ENCODE measurements around the gene NPIPA5. TPM values are rescaled to one million over a fixed set of nuclear protein-coding genes. Genes with fewer than 3 reads are reported as not detected.
"Not testable (repeated sequence)": the region's sequence is repeated elsewhere in the genome, so short reads cannot be mapped to it uniquely, and the experiment has no call there.

Gene NPIPA5
- total RNA-seq, 1 donor from 2014 or later, result not detected

- no peaks in the 10 kb centered on the region for H3K79me2 ChIP-seq (ENCODE audit: low read depth)
- TF ChIP-seq, protein P1, sequence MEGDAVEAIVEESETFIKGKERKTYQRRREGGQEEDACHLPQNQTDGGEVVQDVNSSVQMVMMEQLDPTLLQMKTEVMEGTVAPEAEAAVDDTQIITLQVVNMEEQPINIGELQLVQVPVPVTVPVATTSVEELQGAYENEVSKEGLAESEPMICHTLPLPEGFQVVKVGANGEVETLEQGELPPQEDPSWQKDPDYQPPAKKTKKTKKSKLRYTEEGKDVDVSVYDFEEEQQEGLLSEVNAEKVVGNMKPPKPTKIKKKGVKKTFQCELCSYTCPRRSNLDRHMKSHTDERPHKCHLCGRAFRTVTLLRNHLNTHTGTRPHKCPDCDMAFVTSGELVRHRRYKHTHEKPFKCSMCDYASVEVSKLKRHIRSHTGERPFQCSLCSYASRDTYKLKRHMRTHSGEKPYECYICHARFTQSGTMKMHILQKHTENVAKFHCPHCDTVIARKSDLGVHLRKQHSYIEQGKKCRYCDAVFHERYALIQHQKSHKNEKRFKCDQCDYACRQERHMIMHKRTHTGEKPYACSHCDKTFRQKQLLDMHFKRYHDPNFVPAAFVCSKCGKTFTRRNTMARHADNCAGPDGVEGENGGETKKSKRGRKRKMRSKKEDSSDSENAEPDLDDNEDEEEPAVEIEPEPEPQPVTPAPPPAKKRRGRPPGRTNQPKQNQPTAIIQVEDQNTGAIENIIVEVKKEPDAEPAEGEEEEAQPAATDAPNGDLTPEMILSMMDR (IDR thresholded peaks at IDR 0.05), result no peak
- TF ChIP-seq EZH2 (IDR thresholded peaks at IDR 0.05), result no peak
- no peak for TF ChIP-seq EZH2phosphoT487 (IDR thresholded peaks at IDR 0.05)
- H3K27ac Mint-ChIP-seq, result no peak overlapping the region
- H3F3A ChIP-seq (ENCODE audit: low read depth), result no peaks in the 10 kb centered on the region
- no peaks in the 10 kb centered on the region for H3K36me3 Mint-ChIP-seq
- no peaks in the 10 kb centered on the region for H3K27me3 ChIP-seq
- H3K36me3 ChIP-seq, result no peaks in the 10 kb centered on the region
- H3K4me3 Mint-ChIP-seq, result no peak overlapping the region
- H3K9ac ChIP-seq, result no peak overlapping the region
- no peaks in the 10 kb centered on the region for H3K9me3 ChIP-seq (ENCODE audit: low read depth)
- no peaks in the 10 kb centered on the region for H3K9me3 Mint-ChIP-seq
- no peaks in the 10 kb centered on the region for H3K4me1 ChIP-seq
- H3K4me1 Mint-ChIP-seq, result no peaks in the 10 kb centered on the region
- H3K27me3 Mint-ChIP-seq (ENCODE audit: insufficient read depth, low read depth), result peaks cover 4% of the 10 kb centered on the region
- H3K4me2 ChIP-seq, result no peak overlapping the region
- no peak overlapping the region for H2AFZ ChIP-seq (replicated peaks)
- H3K4me3 ChIP-seq, result no peak overlapping the region
- H3K27ac ChIP-seq, result no peak overlapping the region
- no peak for DNase-seq (ENCODE audit: low spot score)
- H4K20me1 ChIP-seq (ENCODE audit: low read depth), result no peaks in the 10 kb centered on the region
Observed at GRCh38 chr16:15403392-15403995, 25.4 kb upstream of the NPIPA5 start.

DNA sequence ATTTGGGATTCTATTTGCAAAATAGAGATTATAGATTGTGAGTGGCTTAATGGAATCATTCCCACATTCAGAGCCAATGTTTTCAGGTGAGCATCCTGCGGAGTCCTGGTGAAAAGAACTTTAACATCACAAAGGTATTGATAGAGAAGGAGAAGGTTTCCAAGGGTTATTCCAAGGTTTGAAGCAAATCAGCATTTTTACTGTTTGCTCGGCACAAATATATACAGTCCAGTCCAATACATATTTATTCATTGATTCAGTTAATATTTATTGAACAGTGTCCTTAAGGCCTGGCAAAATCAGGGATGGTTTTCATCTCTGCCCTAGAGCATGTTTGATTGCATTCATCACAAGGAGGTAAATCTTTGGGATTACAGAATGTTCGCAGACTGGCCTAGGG lies 23.9 kb upstream of the NPIPA5 start:
- H4K20me1 ChIP-seq (ENCODE audit: low read depth), result no peaks in the 10 kb centered on the region
- H3K79me2 ChIP-seq (ENCODE audit: low read depth), result no peaks in the 10 kb centered on the region
- H3K4me1 ChIP-seq, result no peaks in the 10 kb centered on the region
- no peak overlapping the region for H3K9ac ChIP-seq
- no peaks in the 10 kb centered on the region for H3K36me3 Mint-ChIP-seq
- H3F3A ChIP-seq (ENCODE audit: low read depth), result no peaks in the 10 kb centered on the region
- no peak overlapping the region for H3K4me3 Mint-ChIP-seq
- H3K36me3 ChIP-seq, result no peaks in the 10 kb centered on the region
- no peak overlapping the region for H2AFZ ChIP-seq (replicated peaks)
- no peak overlapping the region for H3K4me2 ChIP-seq
- no peaks in the 10 kb centered on the region for H3K4me1 Mint-ChIP-seq
- H3K27ac ChIP-seq, result no peak overlapping the region
- DNase-seq (ENCODE audit: low spot score), result no peak
- H3K27me3 Mint-ChIP-seq (ENCODE audit: insufficient read depth, low read depth), result peaks cover 4% of the 10 kb centered on the region
- H3K27ac Mint-ChIP-seq, result no peak overlapping the region
- H3K9me3 ChIP-seq (ENCODE audit: low read depth), result no peaks in the 10 kb centered on the region
- no peaks in the 10 kb centered on the region for H3K9me3 Mint-ChIP-seq
- TF ChIP-seq EZH2phosphoT487 (IDR thresholded peaks at IDR 0.05), result no peak
- TF ChIP-seq, protein P1 (IDR thresholded peaks at IDR 0.05), result no peak
- TF ChIP-seq EZH2 (IDR thresholded peaks at IDR 0.05), result no peak
- H3K27me3 ChIP-seq, result no peaks in the 10 kb centered on the region
- H3K4me3 ChIP-seq, result no peak overlapping the region

DNA sequence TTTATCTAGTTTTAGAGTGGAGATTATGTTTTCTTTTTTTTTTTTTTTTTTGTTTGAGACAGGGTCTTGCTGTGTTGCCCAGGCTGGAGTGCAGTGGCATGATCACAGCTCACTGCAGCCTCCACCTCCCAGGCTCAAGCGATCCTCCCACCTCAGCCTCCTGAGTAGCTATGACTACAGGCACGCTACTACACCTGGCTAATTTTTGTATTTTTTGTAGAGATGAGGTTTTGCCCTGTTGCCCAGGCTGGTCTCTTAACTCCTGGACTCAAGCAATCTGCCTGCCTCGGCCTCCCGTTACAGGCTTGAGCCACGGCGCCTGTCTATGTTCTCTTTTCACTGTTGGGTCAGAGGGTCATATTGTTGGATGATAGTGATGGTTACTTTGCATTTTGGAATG lies 22.2 kb upstream of the NPIPA5 start:
- H3K36me3 Mint-ChIP-seq; H3K9me3 ChIP-seq (ENCODE audit: low read depth); H2AFZ ChIP-seq (replicated peaks); H3K4me1 ChIP-seq; H3K27ac ChIP-seq; H3K4me1 Mint-ChIP-seq; H3K4me3 Mint-ChIP-seq; H4K20me1 ChIP-seq (ENCODE audit: low read depth); H3K79me2 ChIP-seq (ENCODE audit: low read depth); H3K4me3 ChIP-seq; H3K36me3 ChIP-seq; H3K9ac ChIP-seq; H3K4me2 ChIP-seq; H3K9me3 Mint-ChIP-seq; H3K27me3 Mint-ChIP-seq (ENCODE audit: insufficient read depth, low read depth); H3K27ac Mint-ChIP-seq; H3F3A ChIP-seq (ENCODE audit: low read depth); DNase-seq (ENCODE audit: low spot score): not testable (repeated sequence)
- H3K27me3 ChIP-seq, result peaks cover 13% of the 10 kb centered on the region

DNA sequence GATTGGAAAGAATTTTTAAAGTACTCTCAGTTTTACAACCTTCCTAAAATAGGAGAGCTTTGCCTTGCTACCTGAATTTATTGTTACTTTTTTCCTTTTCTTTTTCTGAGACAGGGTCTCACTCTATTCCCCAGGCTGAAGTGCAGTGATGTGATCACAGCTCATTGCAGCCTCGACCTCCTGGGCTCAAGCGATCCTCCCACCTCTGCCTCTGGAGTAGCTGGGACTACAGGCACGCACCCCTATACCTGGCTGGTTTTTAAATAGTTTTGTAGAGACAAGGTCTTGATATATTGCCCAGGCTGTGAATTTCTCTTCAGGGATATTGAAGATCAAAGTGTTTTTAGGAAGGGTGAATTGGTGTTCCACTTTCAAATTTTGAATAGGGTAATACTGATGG lies 21.2 kb upstream of the NPIPA5 start:
- no peaks in the 10 kb centered on the region for H4K20me1 ChIP-seq (ENCODE audit: low read depth)
- H3K4me3 Mint-ChIP-seq, result no peak overlapping the region

More for the DNA sequence above, 21.2 kb upstream of the NPIPA5 start:
- Histone ChIP-seq H3K79me2 (ENCODE audit: low read depth) (no peaks in the 10 kb centered on the region), H3K27ac (no peak overlapping the region), H3K36me3 (no peaks in the 10 kb centered on the region), H3K27me3 (peaks cover 13% of the 10 kb centered on the region), H3K4me2 (no peak overlapping the region), H3K4me3 (no peak overlapping the region), H3K9ac (no peak overlapping the region), H3K4me1 (no peaks in the 10 kb centered on the region), H2AFZ (replicated peaks) (no peak overlapping the region), H3K9me3 (ENCODE audit: low read depth) (no peaks in the 10 kb centered on the region), H3F3A (ENCODE audit: low read depth) (no peaks in the 10 kb centered on the region)
- H3K27ac Mint-ChIP-seq, result no peak overlapping the region
- H3K9me3 Mint-ChIP-seq, result no peaks in the 10 kb centered on the region
- H3K36me3 Mint-ChIP-seq, result no peaks in the 10 kb centered on the region
- H3K4me1 Mint-ChIP-seq, result no peaks in the 10 kb centered on the region
- H3K27me3 Mint-ChIP-seq (ENCODE audit: insufficient read depth, low read depth), result peaks cover 11% of the 10 kb centered on the region
- DNase-seq (ENCODE audit: low spot score), result no peak
- no peak for TF ChIP-seq EZH2phosphoT487 (IDR thresholded peaks at IDR 0.05)
- no peak for TF ChIP-seq EZH2 (IDR thresholded peaks at IDR 0.05)

Data from neural progenitor cell (in vitro differentiated cells).